HG02885 (cell line): ENCODE data around the gene CACNB2.
"Not testable (repeated sequence)": the region's sequence is repeated elsewhere in the genome, so short reads cannot be mapped to it uniquely, and the experiment has no call there.

Experiments
- ATAC-seq: cut with Tn5 transposase; IDR thresholded peaks from one replicate; pipeline ENCODE4 v1.9.1; 2021; ENCODE audit warnings: mild to moderate bottlenecking; ENCODE audit not compliant: unreplicated experiment, poor library complexity

CACNB2 gene

GRCh38 chr10:18545621-18546305 is 405.5 kb downstream of the CACNB2 start:
- ATAC-seq = no peak

GRCh38 chr10:18549105-18549504 is 408.9 kb downstream of the CACNB2 start:
- ATAC-seq = no peak

GRCh38 chr10:18551473-18551872 is 411.2 kb downstream of the CACNB2 start:
- no peak for ATAC-seq

GRCh38 chr10:18554479-18554878 is 414.3 kb downstream of the CACNB2 start:
- no peak for ATAC-seq

GRCh38 chr10:18556522-18557147 is 416.4 kb downstream of the CACNB2 start:
- ATAC-seq = no peak

- no peak for ATAC-seq
Observed at GRCh38 chr10:18557960-18558359, 417.7 kb downstream of the CACNB2 start.

GRCh38 chr10:18561861-18562551 is 421.8 kb downstream of the CACNB2 start:
- no peak for ATAC-seq

- ATAC-seq = no peak
Observed at GRCh38 chr10:18563003-18563726, 422.9 kb downstream of the CACNB2 start.

- no peak for ATAC-seq
Observed at GRCh38 chr10:18565006-18565405, 424.8 kb downstream of the CACNB2 start.

- ATAC-seq = no peak
Observed at GRCh38 chr10:18566177-18566576, 426.0 kb downstream of the CACNB2 start.

GRCh38 chr10:18567343-18567856 is 427.2 kb downstream of the CACNB2 start:
- no peak for ATAC-seq

GRCh38 chr10:18570386-18570785 is 430.2 kb downstream of the CACNB2 start:
- not testable (repeated sequence) for ATAC-seq

- ATAC-seq = no peak
Observed at GRCh38 chr10:18571076-18571475, 430.9 kb downstream of the CACNB2 start.

GRCh38 chr10:18571780-18572179 is 431.6 kb downstream of the CACNB2 start:
- ATAC-seq = no peak

GRCh38 chr10:18572959-18573561 is 432.8 kb downstream of the CACNB2 start:
- ATAC-seq = no peak

- no peak for ATAC-seq
Observed at GRCh38 chr10:18576586-18576985, 436.4 kb downstream of the CACNB2 start.

GRCh38 chr10:18577823-18578685 is 437.8 kb downstream of the CACNB2 start:
- no peak for ATAC-seq

GRCh38 chr10:18582803-18583202 is 442.6 kb downstream of the CACNB2 start:
- ATAC-seq = no peak

GRCh38 chr10:18583575-18584270 is 443.5 kb downstream of the CACNB2 start:
- ATAC-seq = no peak
